Sigmoid colon (tissue), 4 donors: ENCODE results near the gene ZNF836.

ENCODE experiments used
- POLR2A ChIP-seq, 2 donors: fragments of 450-650 bp; IDR thresholded peaks; one replicate each; pipeline ENCODE4 v1.6.1; 2016; ENCODE audit warnings: antibody characterized with exemption in 2 of 2, mild to moderate bottlenecking in 2 of 2, moderate library complexity in 2 of 2
- POLR2AphosphoS5 ChIP-seq, 4 donors: sonication (generic); formaldehyde crosslinking; IDR thresholded peaks; one replicate each; pipeline ENCODE4 v1.6.1; 2017; ENCODE audit warnings: antibody characterized with exemption in 4 of 4
- TF ChIP-seq, protein P1 (sequence below), 4 experiments: fragments of 450-650 bp in 3 of 4; fragments of 200-600 bp in 1 of 4; IDR thresholded peaks; one replicate each; pipeline ENCODE4 v1.5.1; 2016 to 2019; ENCODE audit warnings: antibody characterized with exemption in 4 of 4, mild to moderate bottlenecking in 3 of 4, moderate library complexity in 2 of 4

DNA sequence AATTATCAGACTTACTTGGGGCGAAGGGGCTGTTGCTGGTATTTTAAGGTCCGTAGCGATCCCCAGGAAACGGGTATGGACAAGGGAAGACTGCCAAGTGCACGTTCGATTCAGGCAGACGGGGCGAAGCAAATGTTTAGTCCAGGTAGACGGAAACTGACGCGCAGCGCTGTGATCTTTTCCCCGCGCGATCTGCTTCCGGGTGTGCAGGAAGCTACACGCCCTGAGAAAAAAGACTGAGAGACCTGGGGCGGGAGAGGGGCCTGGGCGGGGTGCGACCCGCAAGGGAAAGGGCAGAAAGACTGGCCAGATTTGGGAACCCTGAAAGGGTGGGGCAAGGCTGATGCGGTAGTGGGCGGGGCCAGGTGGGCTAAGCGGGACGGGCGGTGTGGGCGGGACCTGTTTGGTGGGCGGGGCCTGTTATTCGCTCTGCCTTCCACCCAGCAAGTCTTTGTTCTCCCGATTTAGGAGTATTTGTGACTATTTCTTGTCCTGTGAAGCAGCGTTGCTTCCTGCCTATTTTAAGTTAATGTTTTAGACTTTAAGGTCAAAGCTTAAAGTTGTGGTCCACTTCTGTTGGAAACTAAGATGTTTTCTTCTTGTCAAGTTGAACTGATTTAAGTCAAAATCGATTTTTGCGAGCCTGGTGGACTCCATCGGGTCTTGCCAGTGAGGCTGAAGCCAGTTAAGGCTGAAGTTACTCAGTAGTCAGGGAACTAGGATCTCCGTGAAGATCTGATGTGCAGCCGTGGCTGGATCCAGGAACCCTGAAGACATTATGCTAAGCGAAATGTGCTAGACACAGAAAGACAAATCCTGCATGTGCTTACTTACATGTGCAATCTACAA lies at the start of gene ZNF836:
- TF ChIP-seq, protein P1, sequence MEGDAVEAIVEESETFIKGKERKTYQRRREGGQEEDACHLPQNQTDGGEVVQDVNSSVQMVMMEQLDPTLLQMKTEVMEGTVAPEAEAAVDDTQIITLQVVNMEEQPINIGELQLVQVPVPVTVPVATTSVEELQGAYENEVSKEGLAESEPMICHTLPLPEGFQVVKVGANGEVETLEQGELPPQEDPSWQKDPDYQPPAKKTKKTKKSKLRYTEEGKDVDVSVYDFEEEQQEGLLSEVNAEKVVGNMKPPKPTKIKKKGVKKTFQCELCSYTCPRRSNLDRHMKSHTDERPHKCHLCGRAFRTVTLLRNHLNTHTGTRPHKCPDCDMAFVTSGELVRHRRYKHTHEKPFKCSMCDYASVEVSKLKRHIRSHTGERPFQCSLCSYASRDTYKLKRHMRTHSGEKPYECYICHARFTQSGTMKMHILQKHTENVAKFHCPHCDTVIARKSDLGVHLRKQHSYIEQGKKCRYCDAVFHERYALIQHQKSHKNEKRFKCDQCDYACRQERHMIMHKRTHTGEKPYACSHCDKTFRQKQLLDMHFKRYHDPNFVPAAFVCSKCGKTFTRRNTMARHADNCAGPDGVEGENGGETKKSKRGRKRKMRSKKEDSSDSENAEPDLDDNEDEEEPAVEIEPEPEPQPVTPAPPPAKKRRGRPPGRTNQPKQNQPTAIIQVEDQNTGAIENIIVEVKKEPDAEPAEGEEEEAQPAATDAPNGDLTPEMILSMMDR (IDR thresholded peaks at IDR 0.05): no peak
- TF ChIP-seq POLR2AphosphoS5 (IDR thresholded peaks at IDR 0.05) (peak; percentile 47 to 62 (median 52)), POLR2A (IDR thresholded peaks at IDR 0.05) (no peak)
